HFF-Myc (cell line): ENCODE data around the gene SMPX.

ENCODE experiments used
- DNase-seq: peaks from one replicate; pipeline ENCODE4 v3.0.0-alpha.2; 2011; ENCODE audit warnings: low read depth; ENCODE audit errors: extremely low read depth
- H3K4me3 ChIP-seq: replicated peaks from 2 replicates; pipeline ENCODE4 v1.5.1; 2011; ENCODE audit warnings: low read depth, mild to moderate bottlenecking, control low read depth, low read length
- CTCF ChIP-seq: IDR thresholded peaks from 2 replicates; pipeline ENCODE4 v1.5.1; 2012; ENCODE audit warnings: mild to moderate bottlenecking, low read depth, low read length, control low read depth; ENCODE audit errors: missing control alignments

The SMPX gene

GRCh38 chrX:21678048-21678612 is 79.8 kb downstream of the SMPX start:
- no peak for DNase-seq
- H3K4me3 ChIP-seq = no peak overlapping the region
- TF ChIP-seq CTCF = no peak

- TF ChIP-seq CTCF = no peak
- no peak for DNase-seq
- H3K4me3 ChIP-seq = no peak overlapping the region
Measured at GRCh38 chrX:21675931-21676330, 82.0 kb downstream of the SMPX start.

DNA sequence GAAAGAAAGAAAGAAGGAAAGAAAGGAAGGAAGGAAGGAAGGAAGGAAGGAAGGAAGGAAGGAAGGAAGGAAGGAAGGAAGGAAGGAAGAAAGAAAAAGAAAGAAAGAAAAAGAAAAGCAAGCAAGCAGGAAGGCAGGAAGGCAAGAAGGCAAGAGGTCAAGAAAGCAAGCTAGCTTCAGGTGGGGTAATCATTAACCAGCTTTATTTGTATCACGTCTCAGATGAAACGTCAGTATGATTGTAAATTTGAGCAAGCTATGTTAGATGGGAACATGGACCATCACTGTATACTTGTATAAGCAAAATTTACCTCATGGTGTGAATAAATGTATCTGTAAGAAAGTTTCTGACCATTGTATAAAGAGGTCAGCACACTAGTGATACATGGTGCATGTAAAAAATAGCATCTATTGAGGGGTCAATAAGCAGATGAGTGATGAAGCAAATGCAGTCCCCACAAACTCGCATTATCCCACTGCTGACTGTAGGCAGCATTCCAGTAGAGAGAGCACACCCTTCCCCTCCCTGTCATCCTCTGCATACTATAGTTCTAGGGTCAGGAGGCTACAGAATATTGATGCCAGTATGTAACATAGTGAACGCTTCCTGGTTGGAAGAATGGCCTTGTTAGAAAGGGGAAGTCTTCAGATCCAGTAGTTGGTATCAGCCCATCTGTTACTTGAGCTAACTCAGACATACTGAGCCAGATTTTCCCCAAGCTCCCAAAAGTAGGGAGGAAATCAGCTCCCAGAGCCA is 83.3 kb downstream of the SMPX start:
- H3K4me3 ChIP-seq = no peak overlapping the region
- no peak for DNase-seq
- no peak for TF ChIP-seq CTCF

GRCh38 chrX:21666679-21667078 is 91.2 kb downstream of the SMPX start:
- no peak for TF ChIP-seq CTCF
- DNase-seq = no peak

GRCh38 chrX:21666252-21666651 is 91.7 kb downstream of the SMPX start:
- TF ChIP-seq CTCF = no peak
- DNase-seq = no peak
- no peak overlapping the region for H3K4me3 ChIP-seq

More at GRCh38 chrX:21666679-21667078, 91.2 kb downstream of the SMPX start:
- H3K4me3 ChIP-seq = no peak overlapping the region

DNA sequence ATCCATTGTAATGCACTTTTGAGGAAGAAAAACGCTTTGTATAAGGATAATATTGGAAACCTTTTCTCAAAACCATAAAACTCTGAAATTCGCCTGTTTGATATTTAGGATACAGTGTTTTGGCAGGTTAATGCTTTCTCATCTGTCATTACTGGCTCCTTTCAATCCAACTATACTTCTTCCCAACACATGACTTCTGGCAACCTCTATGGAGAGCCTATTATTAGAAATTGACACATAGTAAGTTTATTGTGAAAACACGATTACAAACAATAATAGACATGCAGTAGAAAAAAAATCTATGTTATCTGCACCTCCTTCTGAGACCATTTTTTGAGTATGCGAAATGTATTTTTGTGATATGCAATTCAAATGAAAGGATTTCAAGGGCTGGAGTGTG is 95.2 kb downstream of the SMPX start:
- TF ChIP-seq CTCF = no peak
- H3K4me3 ChIP-seq = no peak overlapping the region
- no peak for DNase-seq
